ENCODE data around the gene MAP3K13. TPM values are rescaled to one million over a fixed set of nuclear protein-coding genes. Genes with fewer than 3 reads are reported as not detected.
"Not testable (repeated sequence)": the region's sequence is repeated elsewhere in the genome, so short reads cannot be mapped to it uniquely, and the experiment has no call there.

Gene MAP3K13
- total RNA-seq, 1 donor: 16.3 TPM

GRCh38 chr3:185371306-185372074 lies 8.6 kb downstream of the MAP3K13 start:
- no peak overlapping the region for H3K4me2 ChIP-seq (ENCODE audit: insufficient read depth, low read length)
- H3K27ac ChIP-seq (ENCODE audit: low read depth, low read length): no peak overlapping the region
- no peaks in the 10 kb centered on the region for H3K27me3 ChIP-seq (ENCODE audit: insufficient read depth, low read length)
- no peaks in the 10 kb centered on the region for H3K9me3 ChIP-seq (ENCODE audit: low read depth, low read length)
- no peaks in the 10 kb centered on the region for H3K4me1 ChIP-seq (ENCODE audit: insufficient read depth, low read length)
- TF ChIP-seq CTCF (IDR thresholded peaks at IDR 0.05; ENCODE audit: extremely low read depth, low read depth, low read length): no peak
- no peaks in the 10 kb centered on the region for H3K36me3 ChIP-seq (ENCODE audit: insufficient read depth, low read length)
- H3K4me3 ChIP-seq (ENCODE audit: insufficient read depth, low read length): no peak overlapping the region
- H2AFZ ChIP-seq (ENCODE audit: low read length): no peak overlapping the region
- no peaks in the 10 kb centered on the region for H3K79me2 ChIP-seq (ENCODE audit: insufficient read depth, low read length)
- no peak for DNase-seq (ENCODE audit: insufficient read length, low spot score, missing footprints)
- peaks cover 5% of the 10 kb centered on the region for H4K20me1 ChIP-seq (ENCODE audit: insufficient read depth, low read length)

- Histone ChIP-seq H3K4me2 (ENCODE audit: insufficient read depth, low read length) (no peak overlapping the region), H3K27me3 (ENCODE audit: insufficient read depth, low read length) (no peaks in the 10 kb centered on the region), H4K20me1 (ENCODE audit: insufficient read depth, low read length) (no peaks in the 10 kb centered on the region), H3K4me1 (ENCODE audit: insufficient read depth, low read length) (no peaks in the 10 kb centered on the region), H3K9me3 (ENCODE audit: low read depth, low read length) (no peaks in the 10 kb centered on the region), H3K36me3 (ENCODE audit: insufficient read depth, low read length) (no peaks in the 10 kb centered on the region), H3K27ac (ENCODE audit: low read depth, low read length) (no peak overlapping the region), H3K4me3 (ENCODE audit: insufficient read depth, low read length) (no peak overlapping the region), H2AFZ (ENCODE audit: low read length) (no peak overlapping the region), H3K79me2 (ENCODE audit: insufficient read depth, low read length) (no peaks in the 10 kb centered on the region)
- no peak for TF ChIP-seq CTCF (IDR thresholded peaks at IDR 0.05; ENCODE audit: extremely low read depth, low read depth, low read length)
- no peak for DNase-seq (ENCODE audit: insufficient read length, low spot score, missing footprints)
Measured at GRCh38 chr3:185381320-185382058, 18.6 kb downstream of the MAP3K13 start.

GRCh38 chr3:185382154-185382553 lies 19.2 kb downstream of the MAP3K13 start:
- Histone ChIP-seq H3K27ac (ENCODE audit: low read depth, low read length) (no peak overlapping the region), H3K4me3 (ENCODE audit: insufficient read depth, low read length) (no peak overlapping the region), H3K4me2 (ENCODE audit: insufficient read depth, low read length) (no peak overlapping the region), H3K4me1 (ENCODE audit: insufficient read depth, low read length) (no peaks in the 10 kb centered on the region), H2AFZ (ENCODE audit: low read length) (no peak overlapping the region), H3K27me3 (ENCODE audit: insufficient read depth, low read length) (no peaks in the 10 kb centered on the region), H4K20me1 (ENCODE audit: insufficient read depth, low read length) (no peaks in the 10 kb centered on the region), H3K9me3 (ENCODE audit: low read depth, low read length) (no peaks in the 10 kb centered on the region), H3K79me2 (ENCODE audit: insufficient read depth, low read length) (no peaks in the 10 kb centered on the region), H3K36me3 (ENCODE audit: insufficient read depth, low read length) (no peaks in the 10 kb centered on the region)
- TF ChIP-seq CTCF (IDR thresholded peaks at IDR 0.05; ENCODE audit: extremely low read depth, low read depth, low read length): no peak
- DNase-seq (ENCODE audit: insufficient read length, low spot score, missing footprints): no peak

GRCh38 chr3:185386515-185386914 lies 23.6 kb downstream of the MAP3K13 start:
- not testable (repeated sequence) for DNase-seq (ENCODE audit: insufficient read length, low spot score, missing footprints); H4K20me1 ChIP-seq (ENCODE audit: insufficient read depth, low read length)

More at GRCh38 chr3:185386515-185386914, 23.6 kb downstream of the MAP3K13 start:
- H3K9me3 ChIP-seq (ENCODE audit: low read depth, low read length); H3K4me2 ChIP-seq (ENCODE audit: insufficient read depth, low read length); H3K36me3 ChIP-seq (ENCODE audit: insufficient read depth, low read length); H2AFZ ChIP-seq (ENCODE audit: low read length); H3K79me2 ChIP-seq (ENCODE audit: insufficient read depth, low read length); H3K27ac ChIP-seq (ENCODE audit: low read depth, low read length); H3K27me3 ChIP-seq (ENCODE audit: insufficient read depth, low read length); H3K4me3 ChIP-seq (ENCODE audit: insufficient read depth, low read length); H3K4me1 ChIP-seq (ENCODE audit: insufficient read depth, low read length): not testable (repeated sequence)

Measured in osteoblast (primary cell).